Cardiac muscle cell (in vitro differentiated cells and primary cell): Measurements from ENCODE around the gene TMEM14C. TPM values are rescaled to one million over a fixed set of nuclear protein-coding genes. Genes with fewer than 3 reads are reported as not detected.

ENCODE experiments used
- DNase-seq, 2 donors: peaks; one replicate each; pipeline versions ENCODE4 v3.0.0 to v3.0.0-alpha.2; 2010 to 2017; ENCODE audit warnings: low read depth in 1 of 2, low spot score in 1 of 2
- H3K27ac ChIP-seq: fragments of 200-600 bp; sonication (generic); 2 replicates; pipeline ENCODE4 v1.5.1; 2016
- H3K27me3 ChIP-seq: fragments of 200-600 bp; sonication (generic); 2 replicates; pipeline ENCODE4 v1.6.0; 2016; ENCODE audit warnings: control low read depth
- H3K36me3 ChIP-seq: fragments of 200-600 bp; sonication (generic); 2 replicates; pipeline ENCODE4 v1.5.1; 2016; ENCODE audit warnings: control low read depth
- H3K4me1 ChIP-seq: fragments of 200-600 bp; sonication (generic); 2 replicates; pipeline ENCODE4 v1.8.1; 2017; ENCODE audit warnings: low read depth, mild to moderate bottlenecking, mixed run types
- H3K4me3 ChIP-seq: fragments of 200-600 bp; sonication (generic); 2 replicates; pipeline ENCODE4 v1.5.1; 2016; ENCODE audit warnings: mild to moderate bottlenecking
- H3K9me3 ChIP-seq: fragments of 200-600 bp; sonication (generic); 2 replicates; pipeline ENCODE4 v1.5.1; 2017; ENCODE audit warnings: low read depth, mild to moderate bottlenecking, control low read depth
- CTCF ChIP-seq: IDR thresholded peaks from 2 replicates; pipeline ENCODE4 v1.5.1; 2012; ENCODE audit warnings: low read depth, mild to moderate bottlenecking, low read length
- polyA plus RNA-seq: library from polyadenylated mRNA; unstranded; fragments of >200 nt; fragmentation: Nextera tagmentation; extraction: Ambion mirVana; gene quantifications from 2 replicates; pipeline ENCODE4 v1.2.1, GENCODE V29; 2016
- total RNA-seq: library from RNA; depleted of rRNA; stranded (reverse); fragments of >200 nt; gene quantifications from 2 replicates; pipeline ENCODE4 v1.2.3, GENCODE V29; 2016

TMEM14C gene
- total and polyA plus RNA-seq, 2 experiments from 2014 or later: 141 to 441 TPM

DNA sequence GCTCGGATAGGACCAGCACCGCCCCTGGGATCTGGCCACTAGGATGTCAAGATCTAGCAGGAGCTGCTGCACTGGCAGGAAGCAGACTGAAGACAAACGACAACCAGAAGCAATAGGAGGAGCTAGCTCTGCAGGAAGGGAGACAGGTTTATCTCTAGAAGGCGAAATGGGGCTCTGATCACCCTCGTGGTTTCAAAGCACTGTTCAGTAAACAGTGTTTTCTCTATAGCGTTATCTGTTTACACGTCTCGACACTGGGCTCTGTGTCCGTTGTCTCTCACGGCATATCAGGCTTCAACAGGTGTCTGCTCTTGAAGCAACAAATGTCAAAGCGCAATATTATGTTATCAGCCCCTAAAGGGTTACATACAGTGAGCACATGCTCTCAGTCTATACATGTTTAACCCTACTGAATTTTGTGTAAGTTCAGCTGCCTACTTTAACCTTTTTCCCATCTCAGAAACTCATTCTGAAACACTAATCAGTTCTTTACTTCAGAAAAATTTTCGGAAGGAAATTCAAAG, 48.6 kb downstream of the TMEM14C start:
- H3K27me3 ChIP-seq: no peaks in the 10 kb centered on the region
- H3K9me3 ChIP-seq: no peaks in the 10 kb centered on the region
- TF ChIP-seq CTCF: no peak
- peak in 1 of 2 donors; percentile 35 for DNase-seq
- peaks cover 19% of the 10 kb centered on the region for H3K36me3 ChIP-seq
- H3K27ac ChIP-seq: peak overlapping the region; percentile 57
- H3K4me1 ChIP-seq: peaks cover 5% of the 10 kb centered on the region
- no peak overlapping the region for H3K4me3 ChIP-seq

DNA sequence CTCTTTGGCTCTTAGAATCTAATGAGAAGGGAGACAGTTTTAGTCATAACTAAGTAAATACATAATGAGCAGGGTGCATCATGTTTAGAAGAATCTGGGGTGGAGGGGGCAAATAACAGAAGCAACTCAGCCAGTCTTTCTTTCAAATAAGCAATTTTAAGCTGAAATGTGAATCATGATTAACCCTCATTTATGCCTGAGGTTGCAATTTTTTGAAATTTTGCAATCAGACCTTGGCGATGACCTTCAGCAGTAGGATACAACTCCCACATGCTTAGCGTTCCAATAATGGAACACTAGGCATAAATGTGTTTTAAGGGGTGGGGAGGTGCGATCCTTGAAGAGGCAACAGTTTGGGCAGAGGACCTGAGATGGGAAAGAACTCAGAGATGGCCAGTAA, 55.4 kb downstream of the TMEM14C start:
- no peak overlapping the region for H3K4me3 ChIP-seq
- H3K27ac ChIP-seq: no peak overlapping the region
- no peaks in the 10 kb centered on the region for H3K27me3 ChIP-seq
- DNase-seq: no peak
- no peaks in the 10 kb centered on the region for H3K9me3 ChIP-seq
- TF ChIP-seq CTCF: no peak
- no peaks in the 10 kb centered on the region for H3K4me1 ChIP-seq
- H3K36me3 ChIP-seq: peaks cover 7% of the 10 kb centered on the region

- H3K27ac ChIP-seq: no peak overlapping the region
- no peaks in the 10 kb centered on the region for H3K9me3 ChIP-seq
- peaks cover 7% of the 10 kb centered on the region for H3K36me3 ChIP-seq
- no peaks in the 10 kb centered on the region for H3K27me3 ChIP-seq
- no peak for DNase-seq
- no peaks in the 10 kb centered on the region for H3K4me1 ChIP-seq
- H3K4me3 ChIP-seq: no peak overlapping the region
- TF ChIP-seq CTCF: no peak
Measured at GRCh38 chr6:10779076-10779475, 56.2 kb downstream of the TMEM14C start.

Other genes with a start within 250 kb of the TMEM14C start
- 21.4 and 26.2 TPM in 2 replicates for gene GCNT2, start 201.7 kb upstream of the TMEM14C start, total RNA-seq
- 23.8 and 27.3 TPM in 2 replicates for gene GCNT2, start 201.7 kb upstream of the TMEM14C start, polyA plus RNA-seq
- 2.1 and 10.9 TPM in 2 replicates for gene C6orf52, start 28.5 kb upstream of the TMEM14C start, total RNA-seq
- 3.6 and 7.2 TPM in 2 replicates for gene C6orf52, start 28.5 kb upstream of the TMEM14C start, polyA plus RNA-seq
- gene PAK1IP1, start 28.1 kb upstream of the TMEM14C start, total RNA-seq: 6.2 and 10.4 TPM in 2 replicates
- 14.6 and 16.6 TPM in 2 replicates for gene PAK1IP1, start 28.1 kb upstream of the TMEM14C start, polyA plus RNA-seq
- gene TMEM14B, start 24.7 kb downstream of the TMEM14C start, total RNA-seq: 77.0 and 143 TPM in 2 replicates
- gene TMEM14B, start 24.7 kb downstream of the TMEM14C start, polyA plus RNA-seq: 307 and 381 TPM in 2 replicates
- gene MAK, start 115.5 kb downstream of the TMEM14C start, total RNA-seq: 0.04 and 0.18 TPM in 2 replicates
- 0.49 and 0.77 TPM in 2 replicates for gene MAK, start 115.5 kb downstream of the TMEM14C start, polyA plus RNA-seq
- gene GCM2, start 159.0 kb downstream of the TMEM14C start, total RNA-seq: not detected in 2 replicates
- gene GCM2, start 159.0 kb downstream of the TMEM14C start, polyA plus RNA-seq: not detected in 2 replicates
- gene SYCP2L, start 164.0 kb downstream of the TMEM14C start, total RNA-seq: 3.4 and 6.9 TPM in 2 replicates
- gene SYCP2L, start 164.0 kb downstream of the TMEM14C start, polyA plus RNA-seq: 0.51 and 4.5 TPM in 2 replicates